Esophagus squamous epithelium (tissue), 4 donors: ENCODE data around the gene PHACTR3.

Source experiments
- CTCF ChIP-seq, 6 experiments: fragments of 450-650 bp in 4 of 6; fragments of 200-600 bp in 2 of 6; sonication (generic) in 2 of 6; IDR thresholded peaks; one replicate each; pipeline ENCODE4 v1.5.1; 2016 to 2019; ENCODE audit warnings: antibody characterized with exemption in 6 of 6, mild to moderate bottlenecking in 4 of 6, moderate library complexity in 4 of 6
- POLR2A ChIP-seq, 4 donors: fragments of 450-650 bp; IDR thresholded peaks; one replicate each; pipeline ENCODE4 v1.6.1; 2017; ENCODE audit warnings: antibody characterized with exemption in 4 of 4, mild to moderate bottlenecking in 4 of 4, moderate library complexity in 3 of 4

- TF ChIP-seq CTCF (IDR thresholded peaks at IDR 0.05) (no peak), POLR2A (IDR thresholded peaks at IDR 0.05) (no peak)
Measured at GRCh38 chr20:59777331-59777725, 173.0 kb downstream of the PHACTR3 start.
